Keratinocyte (primary cell): ENCODE results near the gene RGS13. TPM values are rescaled to one million over a fixed set of nuclear protein-coding genes. Genes with fewer than 3 reads are reported as not detected.

Experiments
- DNase-seq: peaks from one replicate; pipeline ENCODE4 v3.0.0-alpha.2; 2011; ENCODE audit warnings: low read depth, missing footprints, low spot score
- FAIRE-seq: peaks from 2 replicates; lab custom pipeline; 2011; peaks lifted over from hg19 to GRCh38; lab: Jason Lieb, UNC
- H2AFZ ChIP-seq: 2 replicates; pipeline ENCODE4 v1.6.0; 2012; ENCODE audit warnings: low read length, control low read depth, inconsistent platforms; ENCODE audit not compliant: control insufficient read depth
- H3K27ac ChIP-seq: 2 replicates; pipeline ENCODE4 v1.5.1; 2011; ENCODE audit warnings: low read length; ENCODE audit not compliant: control insufficient read depth, insufficient read depth
- H3K27me3 ChIP-seq: 3 replicates; pipeline ENCODE4 v1.6.0; 2011; ENCODE audit warnings: low read length; ENCODE audit not compliant: control insufficient read depth, insufficient read depth; ENCODE audit errors: extremely low read depth
- H3K36me3 ChIP-seq, 2 experiments: 2 replicates in 1 of 2; 3 replicates in 1 of 2; pipeline ENCODE4 v1.5.1; 2011; ENCODE audit warnings: low read length in 2 of 2, mild to moderate bottlenecking in 1 of 2; ENCODE audit not compliant: control insufficient read depth in 2 of 2, insufficient read depth in 2 of 2; ENCODE audit errors: extremely low read depth in 1 of 2
- H3K4me1 ChIP-seq: 3 replicates; pipeline ENCODE4 v1.5.1; 2011; ENCODE audit warnings: low read length; ENCODE audit not compliant: control insufficient read depth, insufficient read depth; ENCODE audit errors: extremely low read depth
- H3K4me2 ChIP-seq: 3 replicates; pipeline ENCODE4 v1.6.0; 2011; ENCODE audit warnings: low read depth, low read length; ENCODE audit not compliant: control insufficient read depth, insufficient read depth; ENCODE audit errors: extremely low read depth
- H3K4me3 ChIP-seq, 3 experiments: fragments of 200-600 bp in 1 of 3; sonication (generic) in 1 of 3; 2 replicates in 2 of 3; 3 replicates in 1 of 3; pipeline ENCODE4 v1.5.1; 2011 to 2016; ENCODE audit warnings: low read length in 3 of 3, mild to moderate bottlenecking in 3 of 3, control low read depth in 2 of 3, inconsistent platforms in 1 of 3, low read depth in 1 of 3, mixed read lengths in 1 of 3, mixed run types in 1 of 3, moderate library complexity in 1 of 3; ENCODE audit not compliant: control insufficient read depth in 2 of 3, insufficient read depth in 2 of 3; ENCODE audit errors: extremely low read depth in 1 of 3
- H3K79me2 ChIP-seq: 2 replicates; pipeline ENCODE4 v1.6.0; 2012; ENCODE audit warnings: low read length; ENCODE audit not compliant: control insufficient read depth, insufficient read depth
- H3K9ac ChIP-seq: 3 replicates; pipeline ENCODE4 v1.6.0; 2011; ENCODE audit warnings: low read length; ENCODE audit not compliant: control insufficient read depth, insufficient read depth; ENCODE audit errors: extremely low read depth
- H3K9me1 ChIP-seq: 3 replicates; pipeline ENCODE4 v1.6.0; 2011; ENCODE audit warnings: low read length; ENCODE audit not compliant: control insufficient read depth, insufficient read depth; ENCODE audit errors: extremely low read depth
- H3K9me3 ChIP-seq: 2 replicates; pipeline ENCODE4 v1.5.1; 2012; ENCODE audit warnings: low read depth, low read length; ENCODE audit not compliant: control insufficient read depth
- H4K20me1 ChIP-seq: 3 replicates; pipeline ENCODE4 v1.6.0; 2011; ENCODE audit warnings: low read length; ENCODE audit not compliant: control insufficient read depth, insufficient read depth; ENCODE audit errors: extremely low read depth
- CTCF ChIP-seq, 3 experiments: IDR thresholded peaks in 1 of 3; conservative IDR thresholded peaks in 1 of 3; optimal IDR thresholded peaks in 1 of 3; 2 replicates in 2 of 3; 3 replicates in 1 of 3; pipeline versions ENCODE3 to v1.5.1; 2011; ENCODE audit warnings: low read length in 3 of 3, mild to moderate bottlenecking in 3 of 3, moderate library complexity in 2 of 3, control low read depth in 1 of 3, inconsistent platforms in 1 of 3; ENCODE audit not compliant: insufficient read depth in 2 of 3; ENCODE audit errors: extremely low read depth in 1 of 3
- EZH2 ChIP-seq: IDR thresholded peaks from one replicate; pipeline ENCODE4 v1.6.1; 2012; ENCODE audit warnings: inconsistent platforms, mild to moderate bottlenecking, low read length, moderate library complexity
- dilution Hi-C: fragments of 300-500 bp; cut with MboI; formaldehyde crosslinking; loops from one replicate; pipeline ENCODE4 v1.7.0; 2020; ENCODE audit warnings: low sequenced_read_pairs; ENCODE audit not compliant: extremely low pct_ligation_motif_present
- polyA plus RNA-seq, 5 experiments: library from polyadenylated mRNA; depleted of rRNA in 3 of 5; stranded (reverse) in 3 of 5; stranded (forward) in 1 of 5; unstranded in 1 of 5; fragments of >200 nt; gene quantifications; 1 replicate in 1 of 5; 2 replicates in 3 of 5; 3 replicates in 1 of 5; pipeline versions ENCODE4 v1.2.1 to v1.2.3, GENCODE V29; 2011 to 2012; ENCODE audit warnings: missing spikeins in 2 of 5, low read depth in 1 of 5, low replicate concordance in 1 of 5

Gene RGS13
- polyA plus RNA-seq, 1 donor (not counting 4 experiments of a cell fraction or from before 2014, with no cell fraction given) = not detected

- no peak for FAIRE-seq
- no peaks in the 10 kb centered on the region for H3K9me3 ChIP-seq
- H4K20me1 ChIP-seq = no peaks in the 10 kb centered on the region
- H3K9me1 ChIP-seq = no peaks in the 10 kb centered on the region
- H3K4me2 ChIP-seq = no peak overlapping the region
- H3K4me1 ChIP-seq = no peaks in the 10 kb centered on the region
- H3K9ac ChIP-seq = no peak overlapping the region
- H3K4me3 ChIP-seq = no peak overlapping the region
- dilution Hi-C loops = no loop called here
- H2AFZ ChIP-seq = no peak overlapping the region
- no peak for TF ChIP-seq EZH2
- no peak for TF ChIP-seq CTCF (optimal IDR thresholded peaks at IDR 0.05 in 1 of 3, IDR thresholded peaks at IDR 0.05 in 1 of 3, conservative IDR thresholded peaks at IDR 0.05 in 1 of 3; ENCODE audit: extremely low read depth in 1 of 3, insufficient read depth in 2 of 3, low read length in 3 of 3)
- no peaks in the 10 kb centered on the region for H3K36me3 ChIP-seq
- no peak for DNase-seq
- no peaks in the 10 kb centered on the region for H3K79me2 ChIP-seq
- peaks cover 5% of the 10 kb centered on the region for H3K27me3 ChIP-seq
- no peak overlapping the region for H3K27ac ChIP-seq
Measured at GRCh38 chr1:192654591-192655251, 18.8 kb downstream of the RGS13 start.

GRCh38 chr1:192657760-192658159 is 21.8 kb downstream of the RGS13 start:
- H4K20me1 ChIP-seq = no peaks in the 10 kb centered on the region
- no peak overlapping the region for H3K4me3 ChIP-seq
- no peaks in the 10 kb centered on the region for H3K79me2 ChIP-seq
- no peak overlapping the region for H3K4me2 ChIP-seq
- TF ChIP-seq CTCF (optimal IDR thresholded peaks at IDR 0.05 in 1 of 3, IDR thresholded peaks at IDR 0.05 in 1 of 3, conservative IDR thresholded peaks at IDR 0.05 in 1 of 3; ENCODE audit: extremely low read depth in 1 of 3, insufficient read depth in 2 of 3, low read length in 3 of 3) (no peak), EZH2 (no peak)
- dilution Hi-C loops = no loop called here
- no peaks in the 10 kb centered on the region for H3K27me3 ChIP-seq
- H3K9ac ChIP-seq = no peak overlapping the region
- no peak for FAIRE-seq
- no peaks in the 10 kb centered on the region for H3K36me3 ChIP-seq
- no peak overlapping the region for H3K27ac ChIP-seq
- no peaks in the 10 kb centered on the region for H3K9me3 ChIP-seq
- H2AFZ ChIP-seq = no peak overlapping the region
- H3K4me1 ChIP-seq = no peaks in the 10 kb centered on the region
- no peaks in the 10 kb centered on the region for H3K9me1 ChIP-seq
- DNase-seq = no peak
